Osteocyte (in vitro differentiated cells): Measurements from ENCODE around the gene PAM16. TPM values are rescaled to one million over a fixed set of nuclear protein-coding genes. Genes with fewer than 3 reads are reported as not detected.
"Not testable (repeated sequence)": the region's sequence is repeated elsewhere in the genome, so short reads cannot be mapped to it uniquely, and the experiment has no call there.

Experiments
- DNase-seq: peaks from one replicate; pipeline ENCODE4 v3.0.0; 2021; ENCODE audit warnings: mixed read lengths; ENCODE audit not compliant: unreplicated experiment; ENCODE audit errors: extremely low spot score
- H3K27ac Mint-ChIP-seq: one replicate; pipeline ENCODE4 v1.8.0; 2021; ENCODE audit warnings: mild to moderate bottlenecking, mixed read lengths; ENCODE audit not compliant: unreplicated experiment
- H3K27me3 Mint-ChIP-seq: one replicate; pipeline ENCODE4 v1.8.0; 2021; ENCODE audit warnings: mixed read lengths; ENCODE audit not compliant: unreplicated experiment
- H3K36me3 Mint-ChIP-seq: one replicate; pipeline ENCODE4 v1.8.0; 2021; ENCODE audit warnings: mixed read lengths; ENCODE audit not compliant: unreplicated experiment
- H3K4me1 Mint-ChIP-seq: one replicate; pipeline ENCODE4 v1.8.0; 2021; ENCODE audit warnings: mixed read lengths; ENCODE audit not compliant: unreplicated experiment
- H3K4me3 Mint-ChIP-seq: one replicate; pipeline ENCODE4 v1.8.0; 2021; ENCODE audit warnings: mild to moderate bottlenecking, moderate library complexity, mixed read lengths; ENCODE audit not compliant: unreplicated experiment
- H3K9me3 Mint-ChIP-seq: one replicate; pipeline ENCODE4 v1.8.0; 2021; ENCODE audit warnings: mixed read lengths; ENCODE audit not compliant: unreplicated experiment
- CTCF ChIP-seq: fragments of 200-600 bp; sonication (generic); IDR thresholded peaks from 2 replicates; pipeline ENCODE4 v1.5.0; 2021; ENCODE audit warnings: antibody characterized with exemption, mild to moderate bottlenecking, moderate library complexity
- total RNA-seq: library from RNA; stranded (reverse); gene quantifications from 2 replicates; pipeline ENCODE4 v1.2.1, GENCODE V29; 2021

PAM16 gene
- total RNA-seq, 1 donor from 2014 or later: 21.0 TPM

- Mint-ChIP-seq H3K36me3 (peaks cover 4% of the 10 kb centered on the region), H3K4me1 (peaks cover 10% of the 10 kb centered on the region), H3K4me3 (no peak overlapping the region), H3K27ac (no peak overlapping the region), H3K27me3 (no peaks in the 10 kb centered on the region), H3K9me3 (no peaks in the 10 kb centered on the region)
- DNase-seq: no peak
- TF ChIP-seq CTCF: no peak
Measured at GRCh38 chr16:4334724-4335495, 16.2 kb downstream of the PAM16 start.

- H3K9me3 Mint-ChIP-seq, H3K4me3 Mint-ChIP-seq, H3K27ac Mint-ChIP-seq, H3K27me3 Mint-ChIP-seq, DNase-seq, H3K36me3 Mint-ChIP-seq: not testable (repeated sequence)
- peaks cover 12% of the 10 kb centered on the region for H3K4me1 Mint-ChIP-seq
Measured at GRCh38 chr16:4333714-4334113, 17.4 kb downstream of the PAM16 start.

GRCh38 chr16:4333308-4333638, 17.8 kb downstream of the PAM16 start:
- TF ChIP-seq CTCF: no peak
- peaks cover 16% of the 10 kb centered on the region for H3K4me1 Mint-ChIP-seq
- no peaks in the 10 kb centered on the region for H3K9me3 Mint-ChIP-seq
- H3K4me3 Mint-ChIP-seq: no peak overlapping the region
- no peak overlapping the region for H3K27ac Mint-ChIP-seq
- H3K27me3 Mint-ChIP-seq: no peaks in the 10 kb centered on the region
- DNase-seq: no peak
- H3K36me3 Mint-ChIP-seq: peaks cover 4% of the 10 kb centered on the region

GRCh38 chr16:4332623-4333307, 18.4 kb downstream of the PAM16 start:
- Mint-ChIP-seq H3K4me1 (peaks cover 19% of the 10 kb centered on the region), H3K4me3 (no peak overlapping the region), H3K36me3 (peaks cover 4% of the 10 kb centered on the region), H3K9me3 (no peaks in the 10 kb centered on the region), H3K27me3 (no peaks in the 10 kb centered on the region), H3K27ac (no peak overlapping the region)
- TF ChIP-seq CTCF: no peak
- no peak for DNase-seq

- H3K9me3 Mint-ChIP-seq: no peaks in the 10 kb centered on the region
- peaks cover 19% of the 10 kb centered on the region for H3K4me1 Mint-ChIP-seq
- peaks cover 4% of the 10 kb centered on the region for H3K36me3 Mint-ChIP-seq
- no peak overlapping the region for H3K4me3 Mint-ChIP-seq
- DNase-seq: no peak
- TF ChIP-seq CTCF: no peak
- H3K27me3 Mint-ChIP-seq: no peaks in the 10 kb centered on the region
- no peak overlapping the region for H3K27ac Mint-ChIP-seq
Measured at GRCh38 chr16:4332083-4332482, 19.0 kb downstream of the PAM16 start.
